C1 segment of cervical spinal cord (tissue), 14 donors: ENCODE results near the gene HOXD10.

Experiments used
- DNase-seq, 14 donors: peaks; one replicate each; lab custom pipeline; 2025; lab: John Stamatoyannopoulos, UW

HOXD10 gene

DNA sequence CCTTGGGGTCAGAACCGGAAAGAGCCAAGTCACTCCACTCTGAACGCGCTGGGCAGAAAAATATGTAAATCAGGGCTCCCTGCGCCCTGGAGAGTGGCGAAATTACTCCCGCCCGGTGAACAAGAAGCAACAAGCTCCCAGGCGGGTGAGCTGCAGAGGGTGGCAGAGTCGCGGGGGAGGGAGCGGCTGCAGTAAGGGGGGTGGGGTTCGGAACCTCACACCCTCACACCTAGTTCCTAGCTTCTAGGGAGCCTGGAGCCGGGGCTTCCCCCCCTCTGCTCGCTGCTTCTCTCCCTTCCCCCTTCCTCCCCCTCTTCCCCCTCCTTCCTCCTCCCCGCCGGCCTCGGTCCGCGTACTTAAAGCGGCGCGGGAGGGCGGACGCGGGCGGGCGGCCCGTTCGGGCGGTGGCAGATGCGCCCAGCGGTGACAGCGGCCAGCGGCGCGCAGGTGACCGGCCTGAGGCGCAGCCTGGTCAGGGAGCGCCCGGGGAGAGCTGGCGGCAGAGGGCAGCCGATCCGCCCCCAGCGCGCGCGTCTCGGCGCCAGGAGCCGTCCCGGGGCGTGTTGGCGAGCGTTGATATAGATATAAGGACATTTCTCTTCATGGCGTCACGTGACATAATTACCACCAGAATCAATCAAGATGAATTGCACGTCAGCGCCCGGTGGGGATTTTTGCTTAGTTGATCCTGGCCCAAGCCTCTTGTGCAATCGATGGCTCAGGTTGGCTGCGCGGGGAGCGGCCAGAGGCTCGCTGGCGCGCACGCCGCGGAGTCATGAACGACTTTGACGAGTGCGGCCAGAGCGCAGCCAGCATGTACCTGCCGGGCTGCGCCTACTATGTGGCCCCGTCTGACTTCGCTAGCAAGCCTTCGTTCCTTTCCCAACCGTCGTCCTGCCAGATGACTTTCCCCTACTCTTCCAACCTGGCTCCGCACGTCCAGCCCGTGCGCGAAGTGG, 9.7 kb upstream of the HOXD10 start, which contains the start of gene HOXD11:
HOXD11 (plus strand) TSS at position 700 of the 959 bp plus-strand sequence; CDS start at position 776, 76 bp downstream.
- DNase-seq, result no peak

DNA sequence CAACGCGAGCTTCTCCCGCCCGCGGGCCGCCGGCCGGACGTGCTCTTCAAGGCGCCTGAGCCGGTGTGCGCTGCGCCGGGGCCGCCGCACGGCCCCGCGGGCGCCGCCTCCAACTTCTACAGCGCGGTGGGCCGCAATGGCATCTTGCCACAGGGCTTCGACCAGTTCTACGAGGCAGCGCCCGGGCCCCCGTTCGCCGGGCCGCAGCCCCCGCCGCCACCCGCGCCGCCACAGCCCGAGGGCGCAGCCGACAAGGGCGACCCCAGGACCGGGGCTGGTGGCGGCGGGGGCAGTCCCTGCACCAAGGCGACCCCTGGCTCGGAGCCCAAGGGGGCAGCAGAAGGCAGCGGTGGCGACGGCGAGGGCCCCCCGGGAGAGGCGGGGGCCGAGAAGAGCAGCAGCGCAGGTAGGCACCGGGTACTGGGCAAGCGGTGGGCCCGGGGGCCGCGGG, 8.8 kb upstream of the HOXD10 start:
- DNase-seq, result no peak

DNA sequence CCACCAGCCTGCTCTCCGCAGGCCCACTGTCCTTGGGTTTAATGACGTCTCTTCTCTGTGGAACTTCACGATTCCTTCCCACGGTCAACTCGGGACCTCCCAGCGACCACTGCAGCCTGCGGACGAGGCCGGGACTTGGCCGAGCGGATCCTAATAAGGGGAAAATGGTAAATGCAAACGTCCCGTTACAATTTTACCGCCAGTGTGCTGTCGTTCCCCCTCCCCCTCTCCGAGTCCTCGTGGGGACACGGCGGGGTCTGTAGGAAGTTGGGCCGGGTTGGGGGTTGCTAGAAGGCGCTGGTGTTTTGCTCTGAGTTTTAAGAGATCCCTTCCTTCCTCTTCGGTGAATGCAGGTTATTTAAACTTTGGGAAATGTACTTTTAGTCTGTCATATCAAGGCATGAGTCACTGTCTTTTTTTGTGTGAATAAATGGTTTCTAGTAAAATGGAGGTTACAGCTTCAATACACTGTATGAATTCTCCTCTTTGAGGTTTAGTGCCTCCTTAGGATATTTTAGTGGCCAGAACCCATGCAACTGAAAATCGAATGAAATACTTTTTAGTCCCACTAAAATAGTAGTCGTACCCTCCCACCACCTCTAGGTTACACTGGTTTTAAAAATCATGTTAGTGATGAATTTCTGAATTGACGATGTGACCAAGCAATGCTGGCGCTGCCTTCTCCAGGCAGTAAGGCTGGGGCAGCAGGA, 7.2 kb upstream of the HOXD10 start:
- DNase-seq, result no peak

DNA sequence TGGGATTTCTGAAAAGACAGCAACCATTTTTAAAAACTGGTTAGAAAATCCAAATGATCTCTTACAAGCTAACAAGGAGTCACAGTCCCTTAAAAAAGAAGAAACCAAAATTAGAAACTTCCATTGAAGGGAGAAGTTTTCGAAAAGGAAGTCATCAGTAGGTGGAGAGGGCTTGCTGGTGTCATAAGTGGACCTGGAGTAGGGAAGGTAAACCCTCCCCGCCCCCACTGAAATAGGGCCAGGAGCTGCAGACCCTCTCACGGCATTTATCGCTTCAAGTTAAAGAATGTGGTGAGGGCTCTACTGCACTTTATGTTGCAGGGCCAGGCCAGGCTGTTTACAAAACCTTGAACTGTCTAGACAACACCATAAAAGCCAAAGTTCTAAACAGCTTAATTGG, 6.6 kb upstream of the HOXD10 start:
- DNase-seq, result no peak

DNA sequence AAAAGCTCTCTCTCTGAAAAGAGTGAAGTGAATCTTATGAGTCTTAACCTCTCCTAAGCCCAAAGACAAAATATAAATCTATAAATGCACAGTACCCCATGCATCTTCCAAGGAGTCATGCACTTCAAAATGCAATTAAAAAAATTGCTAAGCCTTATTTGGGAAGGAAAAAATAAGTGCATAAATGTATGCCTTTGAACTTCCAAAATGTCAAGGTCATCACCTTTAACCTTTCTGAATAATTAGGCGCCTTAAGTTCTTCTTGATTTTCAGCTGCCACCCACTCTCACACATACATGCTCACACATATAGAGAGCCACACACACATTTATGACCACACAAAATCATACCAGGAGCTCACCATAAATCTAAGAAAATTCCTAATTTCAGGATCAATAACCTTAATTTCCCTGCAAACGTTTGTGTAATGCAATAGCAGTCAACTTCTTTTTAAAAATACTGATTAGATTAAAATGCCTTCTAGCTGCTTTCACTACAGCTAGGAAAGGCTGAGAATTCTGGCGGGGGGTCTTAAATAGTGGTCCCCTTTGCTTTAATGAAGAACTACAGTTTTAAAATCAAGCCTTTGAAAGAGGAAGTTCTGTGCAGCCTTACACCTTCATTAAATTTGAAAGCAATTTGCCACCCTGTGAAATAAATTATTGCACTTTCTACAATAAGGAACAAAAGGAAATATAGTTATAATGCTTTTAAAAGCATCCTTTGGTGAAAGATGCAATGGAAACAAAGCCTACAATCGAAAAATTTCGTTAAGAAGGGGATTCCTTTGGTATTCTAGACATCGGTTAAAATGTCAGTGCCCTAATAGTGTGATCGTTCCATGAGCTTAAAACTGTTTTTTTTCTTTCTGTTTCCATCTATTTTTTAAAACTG, 5.9 kb upstream of the HOXD10 start:
- no peak for DNase-seq

DNA sequence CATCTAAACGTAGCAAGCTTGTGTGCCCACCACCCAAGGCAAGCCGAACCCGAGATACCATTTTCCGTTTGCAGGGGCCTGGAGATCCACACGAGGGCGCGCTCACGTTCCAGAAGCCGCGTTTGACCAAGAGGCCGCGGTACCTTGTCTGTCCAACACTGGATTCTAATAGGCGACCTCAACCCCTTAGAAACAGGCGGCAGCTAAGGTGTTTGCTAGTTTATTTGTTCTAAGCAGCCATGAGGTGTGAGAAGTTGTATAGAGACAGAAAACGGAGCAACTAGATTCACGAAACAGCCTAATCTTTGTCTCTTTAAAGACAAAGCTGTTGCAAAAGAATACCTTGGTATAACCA, 5.3 kb upstream of the HOXD10 start:
- no peak for DNase-seq

DNA sequence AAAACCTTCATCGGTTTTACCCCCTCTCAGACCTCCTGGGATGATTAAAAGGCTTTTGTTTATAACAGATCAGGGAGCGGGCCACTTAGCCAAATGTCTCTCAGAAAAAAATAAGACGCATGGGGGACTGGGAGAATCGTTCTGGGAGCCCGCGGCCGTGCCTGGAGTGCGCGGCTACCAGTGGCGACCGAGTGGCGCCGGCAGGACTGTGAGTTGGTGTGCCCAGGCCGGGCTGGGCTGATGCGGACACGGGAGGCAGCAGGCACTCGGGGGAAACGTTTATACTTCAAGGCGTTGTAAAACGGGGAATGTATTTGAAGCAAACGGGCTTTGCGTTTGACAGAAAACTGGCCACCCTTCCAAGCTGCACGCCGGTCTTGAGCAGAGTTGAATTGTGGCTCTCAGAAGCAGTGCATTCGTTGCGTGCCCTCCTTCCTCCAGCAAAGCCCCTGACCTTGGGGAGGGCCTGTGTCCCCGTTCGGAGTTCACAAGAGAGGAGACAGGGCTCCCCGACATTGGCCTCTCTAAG, 4.7 kb upstream of the HOXD10 start:
- no peak for DNase-seq

DNA sequence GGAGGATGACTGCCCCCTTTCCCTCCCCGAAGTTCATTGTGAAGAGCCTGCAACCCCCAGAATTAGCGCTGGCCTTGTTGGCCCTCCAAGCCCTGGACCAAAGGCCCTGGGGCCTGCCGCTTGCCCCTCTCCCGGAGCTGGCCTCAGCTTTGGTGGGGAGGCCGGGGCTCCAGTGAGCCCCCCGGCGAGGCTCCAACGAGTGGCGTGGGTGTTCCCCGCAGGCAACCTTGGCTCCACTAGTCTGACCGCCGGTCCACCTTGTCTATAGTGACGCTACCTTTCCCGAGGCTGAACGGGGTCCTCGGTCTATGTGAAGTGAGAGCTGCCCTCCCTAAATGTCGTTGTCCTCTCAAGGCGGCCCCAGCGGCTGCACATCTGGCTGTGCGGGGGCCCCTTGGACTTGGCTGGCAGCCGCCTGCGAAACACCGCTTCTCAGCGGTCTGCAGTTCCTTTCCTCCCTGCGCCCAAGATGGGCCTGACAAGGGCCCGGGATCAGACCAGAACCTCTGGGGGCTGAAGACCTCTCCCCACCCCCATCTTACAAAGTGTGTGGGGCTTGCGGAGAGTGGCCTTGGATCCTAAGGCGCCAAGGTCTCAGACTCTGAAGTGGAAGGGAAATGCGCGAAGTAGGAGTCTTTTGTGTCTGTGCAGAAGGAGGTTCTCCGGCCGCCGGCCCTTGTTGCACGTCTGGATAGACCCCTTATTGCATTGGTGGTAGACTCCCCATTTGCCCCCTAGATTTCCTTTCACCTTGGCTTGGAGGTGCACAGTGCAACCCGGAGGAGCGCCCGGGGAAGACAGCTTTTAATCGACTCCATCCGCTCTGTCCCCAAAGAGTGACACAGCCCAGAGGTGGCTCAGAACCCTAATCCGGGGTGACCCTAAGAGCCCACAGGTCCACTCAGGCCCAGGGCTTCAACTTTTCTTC, 3.9 kb upstream of the HOXD10 start:
- no peak for DNase-seq

DNA sequence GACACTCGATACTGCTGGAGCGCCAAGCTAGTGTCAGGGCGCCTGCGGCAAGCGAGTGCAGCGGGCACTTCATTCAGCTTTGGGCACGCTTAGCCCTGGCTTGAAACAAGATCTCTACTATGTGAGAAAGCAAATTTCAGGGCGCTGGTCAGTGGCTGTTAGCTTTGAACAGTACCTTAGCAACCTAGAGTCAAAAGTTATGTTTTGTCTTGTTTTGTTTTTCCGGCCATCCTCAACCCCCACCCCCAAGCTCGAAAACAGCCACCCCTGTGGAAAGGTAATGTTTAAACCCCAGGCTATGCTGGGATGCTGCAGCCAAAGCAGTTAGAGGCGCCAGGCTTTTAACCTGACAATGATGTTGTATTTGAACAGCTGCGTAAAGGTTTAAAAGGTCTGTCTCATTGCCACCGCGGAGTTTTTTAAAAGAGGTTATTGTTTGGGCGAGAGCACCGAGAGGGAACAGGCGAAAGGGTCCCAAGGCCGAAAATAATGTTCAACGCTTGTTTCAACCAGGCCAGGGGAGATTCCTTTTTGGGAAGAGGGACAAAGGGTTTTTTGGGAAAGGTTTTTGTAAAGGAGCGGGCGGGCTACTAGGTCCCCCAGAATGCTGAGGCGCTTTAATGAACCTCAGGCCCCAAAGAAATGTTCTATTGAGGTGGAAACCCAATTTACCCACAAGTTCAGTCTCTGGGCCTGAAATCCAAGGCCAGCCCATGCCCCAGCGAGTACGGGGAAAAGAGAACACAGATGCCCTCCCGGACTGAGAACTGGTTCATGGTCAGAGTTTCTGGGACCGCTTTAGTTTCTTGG, 2.3 kb upstream of the HOXD10 start:
- DNase-seq, result no peak

DNA sequence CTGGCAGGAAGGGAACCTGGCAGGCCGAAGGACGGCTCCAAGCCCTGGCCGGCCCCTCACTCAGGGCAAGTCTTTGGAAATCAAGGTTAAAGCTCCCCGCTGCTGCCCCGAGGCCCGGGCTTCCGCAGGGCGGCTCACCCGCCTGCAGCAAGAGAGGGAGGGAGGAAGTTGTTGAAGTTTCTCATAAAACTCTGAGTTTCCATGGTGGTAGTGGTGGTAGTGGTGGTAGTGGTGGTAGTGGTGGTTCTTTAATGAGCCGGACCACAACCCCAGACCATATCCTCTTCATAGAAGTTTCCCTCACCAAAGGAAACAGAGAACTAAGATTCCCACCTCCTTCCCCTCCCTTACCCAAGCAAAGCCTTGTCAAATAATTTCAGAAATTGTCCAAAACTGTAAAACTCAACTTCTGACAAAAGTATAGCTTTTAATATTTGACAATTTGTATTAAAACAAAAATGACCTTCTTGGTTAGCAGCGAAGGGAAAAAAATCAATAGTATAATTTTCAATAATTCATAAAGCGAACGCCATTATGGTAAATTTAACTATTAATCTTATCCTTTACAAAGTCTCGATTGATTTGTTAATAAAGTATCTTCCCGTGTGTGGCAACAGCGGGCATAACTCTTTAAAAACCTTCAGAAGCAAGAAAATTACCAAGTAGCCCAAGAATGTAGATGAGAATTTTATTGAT, 1.5 kb upstream of the HOXD10 start:
- no peak for DNase-seq

DNA sequence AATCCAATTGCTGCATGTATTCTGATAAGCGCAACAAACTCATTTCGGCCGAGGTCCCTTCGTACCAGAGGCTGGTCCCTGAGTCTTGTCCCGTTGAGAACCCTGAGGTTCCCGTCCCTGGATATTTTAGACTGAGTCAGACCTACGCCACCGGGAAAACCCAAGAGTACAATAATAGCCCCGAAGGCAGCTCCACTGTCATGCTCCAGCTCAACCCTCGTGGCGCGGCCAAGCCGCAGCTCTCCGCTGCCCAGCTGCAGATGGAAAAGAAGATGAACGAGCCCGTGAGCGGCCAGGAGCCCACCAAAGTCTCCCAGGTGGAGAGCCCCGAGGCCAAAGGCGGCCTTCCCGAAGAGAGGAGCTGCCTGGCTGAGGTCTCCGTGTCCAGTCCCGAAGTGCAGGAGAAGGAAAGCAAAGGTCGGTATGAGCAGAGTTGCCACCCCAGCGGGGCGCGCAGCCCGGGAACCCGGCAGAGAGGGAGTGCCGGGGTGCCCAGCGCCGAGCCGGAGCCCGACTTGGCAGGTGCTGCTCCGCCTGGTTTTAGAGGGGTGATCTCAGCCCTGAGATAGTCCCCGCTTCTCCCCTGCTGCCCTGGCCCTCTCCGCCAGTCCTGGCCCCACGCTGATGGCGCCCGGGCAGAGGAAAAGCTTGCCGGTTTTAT, 714 bp downstream of the HOXD10 start:
- DNase-seq, result no peak

DNA sequence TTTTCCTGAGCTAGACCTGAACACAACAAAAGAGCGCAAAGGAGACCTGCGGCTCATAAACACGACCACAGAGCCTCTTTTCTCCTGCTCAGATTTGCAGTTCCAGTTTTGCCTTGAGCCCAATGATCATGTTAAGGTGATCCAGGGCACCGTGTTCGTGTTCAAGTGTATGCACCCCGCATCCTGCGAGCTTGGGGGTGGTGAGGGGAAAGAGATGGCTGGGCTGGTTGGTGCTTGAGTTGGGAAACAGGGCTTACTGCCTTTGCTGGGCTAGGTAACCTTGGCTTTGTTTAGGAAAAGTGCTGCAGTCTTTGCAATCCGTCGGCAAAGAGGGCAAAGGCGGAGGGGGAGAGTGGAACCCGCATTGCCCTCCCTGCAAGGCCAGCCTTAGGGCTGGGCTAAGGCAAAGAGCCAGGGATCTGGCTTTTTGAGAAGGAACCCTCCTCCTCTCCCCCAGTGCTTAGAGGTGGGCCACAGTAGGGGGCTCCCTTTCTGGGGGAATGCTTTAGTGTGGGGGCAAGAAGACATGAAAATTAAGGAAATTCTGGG, 1.3 kb downstream of the HOXD10 start:
- DNase-seq, result no peak

DNA sequence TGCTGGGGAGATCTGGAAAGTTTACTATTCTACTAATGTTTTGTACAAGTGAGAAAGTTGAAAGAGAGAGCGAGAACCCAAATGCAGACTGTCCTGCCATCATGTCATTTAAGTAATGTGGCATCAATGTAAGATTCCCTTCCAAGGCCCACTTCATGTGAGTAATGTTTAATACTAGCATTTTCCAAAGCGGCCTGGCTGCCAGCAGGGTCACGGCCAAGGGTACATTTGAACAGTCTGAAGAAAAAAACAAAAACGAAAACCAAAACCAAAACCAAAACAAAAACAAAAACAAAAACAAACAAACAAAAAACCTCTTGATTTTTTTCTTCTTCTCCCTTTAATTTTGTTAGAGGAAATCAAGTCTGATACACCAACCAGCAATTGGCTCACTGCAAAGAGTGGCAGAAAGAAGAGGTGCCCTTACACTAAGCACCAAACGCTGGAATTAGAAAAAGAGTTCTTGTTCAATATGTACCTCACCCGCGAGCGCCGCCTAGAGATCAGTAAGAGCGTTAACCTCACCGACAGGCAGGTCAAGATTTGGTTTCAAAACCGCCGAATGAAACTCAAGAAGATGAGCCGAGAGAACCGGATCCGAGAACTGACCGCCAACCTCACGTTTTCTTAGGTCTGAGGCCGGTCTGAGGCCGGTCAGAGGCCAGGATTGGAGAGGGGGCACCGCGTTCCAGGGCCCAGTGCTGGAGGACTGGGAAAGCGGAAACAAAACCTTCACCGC, 2.2 kb downstream of the HOXD10 start:
- DNase-seq, result no peak

DNA sequence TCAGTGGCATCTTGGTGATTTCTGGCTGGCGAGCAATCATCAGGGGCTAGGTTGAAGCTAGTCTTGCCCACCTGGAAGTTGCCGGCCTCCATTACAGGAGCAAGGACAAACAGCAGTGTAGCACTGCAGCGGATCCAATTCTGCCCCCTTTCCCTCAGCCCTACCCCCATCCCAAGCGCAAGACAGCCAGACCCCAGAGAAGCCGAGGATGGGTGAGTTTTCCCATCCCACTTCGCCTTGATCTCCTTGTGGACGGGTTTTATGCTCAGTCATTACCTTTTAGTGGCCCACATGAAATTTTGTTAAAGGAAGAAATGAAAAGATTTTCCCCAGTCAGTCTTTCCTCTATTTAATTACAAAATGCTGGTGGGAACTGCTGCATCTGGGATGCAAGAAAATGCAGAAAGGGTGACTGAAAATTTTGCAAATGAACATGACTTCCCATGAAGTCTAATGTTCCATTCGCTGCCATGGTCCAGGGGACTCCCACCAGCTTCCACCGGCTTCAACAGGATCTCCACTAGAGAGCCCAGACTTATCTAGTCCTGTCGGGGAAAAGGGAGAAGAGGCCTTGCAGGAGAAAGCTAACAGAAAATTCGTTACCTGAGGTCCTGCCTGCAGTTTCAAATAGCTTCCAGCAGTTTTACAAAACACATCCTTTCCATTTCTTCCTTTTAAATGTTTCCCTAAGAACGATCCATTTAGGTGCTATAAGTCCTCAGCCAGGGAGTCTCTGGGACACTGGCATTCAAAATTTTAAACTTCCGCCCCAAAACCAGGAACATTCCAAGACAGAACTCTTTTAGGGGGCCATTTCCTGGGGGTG, 4.0 kb downstream of the HOXD10 start:
- no peak for DNase-seq

DNA sequence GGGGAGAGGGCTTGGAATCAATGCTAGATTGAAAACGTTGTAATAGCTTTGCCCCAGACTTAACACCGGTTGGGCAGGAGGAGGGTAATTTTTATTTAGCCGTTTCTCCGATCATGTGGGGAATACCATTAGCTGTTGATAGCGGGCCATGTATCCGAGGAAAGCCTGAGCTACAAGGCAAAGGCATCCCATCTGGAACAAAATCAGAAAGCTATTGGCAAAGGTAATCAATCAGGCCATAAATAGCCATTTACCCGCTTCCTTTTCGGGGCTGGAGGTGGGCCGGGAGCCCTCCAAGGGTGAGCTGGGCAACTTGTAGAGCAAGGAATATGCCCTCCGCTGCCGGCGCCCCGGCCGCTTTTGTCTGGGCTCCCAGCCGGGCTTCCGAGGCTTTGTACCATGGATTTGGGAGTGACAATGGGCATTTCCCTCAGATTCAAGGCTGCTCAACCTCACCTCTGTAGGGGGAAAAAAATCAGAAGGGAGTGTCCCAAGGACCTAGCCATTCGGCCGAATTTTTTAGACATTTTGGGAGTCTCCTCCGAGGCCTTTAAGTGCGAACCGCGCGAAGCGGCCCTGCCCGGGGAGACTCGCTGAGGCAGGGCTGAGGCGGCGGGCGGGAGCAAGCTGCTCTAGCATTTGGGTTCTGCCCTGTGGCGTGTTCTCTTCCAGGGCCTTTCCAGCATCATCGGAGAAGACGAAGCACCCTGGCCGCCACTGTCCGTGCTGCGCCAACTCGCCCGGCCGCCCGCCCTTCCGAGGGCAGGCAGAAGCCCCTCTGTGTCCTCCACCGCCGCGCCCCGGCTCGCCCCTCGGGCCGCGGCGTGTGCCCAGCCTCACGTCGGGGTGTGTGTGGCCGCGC, 4.8 kb downstream of the HOXD10 start:
- no peak for DNase-seq
